Tibial nerve (tissue), 3 donors: Measurements from ENCODE around the gene HS6ST1.

Experiments used
- CTCF ChIP-seq, 5 experiments: fragments of 200-600 bp in 3 of 5; fragments of 450-650 bp in 2 of 5; sonication (generic) in 3 of 5; IDR thresholded peaks; one replicate each; pipeline ENCODE4 v1.5.1; 2016 to 2019; ENCODE audit warnings: antibody characterized with exemption in 5 of 5, mild to moderate bottlenecking in 3 of 5, moderate library complexity in 2 of 5
- POLR2A ChIP-seq, 2 donors: fragments of 450-650 bp; IDR thresholded peaks; one replicate each; pipeline ENCODE4 v1.6.1; 2017; ENCODE audit warnings: antibody characterized with exemption in 2 of 2, mild to moderate bottlenecking in 2 of 2, moderate library complexity in 2 of 2

- TF ChIP-seq POLR2A (IDR thresholded peaks at IDR 0.05) = no peak
- no peak for TF ChIP-seq CTCF (IDR thresholded peaks at IDR 0.05)
Measured at GRCh38 chr2:128298846-128299507, 19.7 kb downstream of the HS6ST1 start.
